Lower lobe of right lung (tissue), 2 donors: ENCODE data around the gene EIF4G1. TPM values are rescaled to one million over a fixed set of nuclear protein-coding genes. Genes with fewer than 3 reads are reported as not detected.

Source experiments
- ATAC-seq, 2 donors: fragments of 200-7000 bp; cut with Tn5 transposase; one replicate each; pipeline ENCODE4 v1.9.1; 2020 to 2022; ENCODE audit warnings: mild to moderate bottlenecking in 2 of 2, moderate library complexity in 2 of 2
- DNase-seq: peaks from one replicate; pipeline ENCODE4 v3.0.0-alpha.2; 2020
- H3K27ac ChIP-seq: fragments of 200-600 bp; one replicate; pipeline ENCODE4 v1.8.0; 2022
- H3K27me3 ChIP-seq: fragments of 200-600 bp; one replicate; pipeline ENCODE4 v1.8.0; 2022; ENCODE audit warnings: low read depth
- H3K36me3 ChIP-seq: fragments of 200-600 bp; one replicate; pipeline ENCODE4 v1.8.0; 2022; ENCODE audit warnings: mild to moderate bottlenecking
- H3K4me1 ChIP-seq: fragments of 200-600 bp; one replicate; pipeline ENCODE4 v1.8.0; 2022
- H3K4me3 ChIP-seq: fragments of 200-600 bp; one replicate; pipeline ENCODE4 v1.8.0; 2022; ENCODE audit warnings: mild to moderate bottlenecking
- H3K9me3 ChIP-seq: fragments of 200-600 bp; one replicate; pipeline ENCODE4 v1.8.0; 2022
- CTCF ChIP-seq: fragments of 200-600 bp; IDR thresholded peaks from one replicate; pipeline ENCODE4 v1.8.0; 2022; ENCODE audit warnings: antibody characterized with exemption, mild to moderate bottlenecking
- intact Hi-C: fragments of 100-400 bp; cut with DNase I; formaldehyde crosslinking; loops from one replicate; pipeline ENCODE4 v1.11.0; 2022
- total RNA-seq: library from RNA; stranded (reverse); fragmentation: NEBNext Ultra II Directional; extraction: Animal tissue kit (Norgen Biotek cat#: 25700); gene quantifications from one replicate; pipeline ENCODE4 v1.2.1, GENCODE V29; 2021
- donor health status: DM: no; HTN: yes; CAD: no; lungs with severe emphysema.

EIF4G1 gene
- total RNA-seq, 1 donor from 2014 or later: 271 TPM

GRCh38 chr3:184277366-184277765, 37.0 kb upstream of the EIF4G1 start:
- H3K27me3 ChIP-seq: peaks cover 39% of the 10 kb centered on the region
- intact Hi-C loops: no loop called here
- no peaks in the 10 kb centered on the region for H3K9me3 ChIP-seq
- H3K4me3 ChIP-seq: no peak overlapping the region
- ATAC-seq (peak in 1 of 2 donors; percentile 14), DNase-seq (no peak)
- TF ChIP-seq CTCF: no peak
- H3K27ac ChIP-seq: no peak overlapping the region
- no peaks in the 10 kb centered on the region for H3K36me3 ChIP-seq
- H3K4me1 ChIP-seq: no peaks in the 10 kb centered on the region

- Histone ChIP-seq H3K27me3 (no peaks in the 10 kb centered on the region), H3K36me3 (no peaks in the 10 kb centered on the region), H3K4me1 (no peaks in the 10 kb centered on the region), H3K4me3 (no peak overlapping the region), H3K27ac (no peak overlapping the region), H3K9me3 (no peaks in the 10 kb centered on the region)
- intact Hi-C loops: no loop called here
- DNase-seq (no peak), ATAC-seq (no peak)
- TF ChIP-seq CTCF: no peak
Measured at GRCh38 chr3:184282941-184283340, 31.5 kb upstream of the EIF4G1 start.

- no peaks in the 10 kb centered on the region for H3K27me3 ChIP-seq
- H3K27ac ChIP-seq: no peak overlapping the region
- intact Hi-C loops: no loop called here
- DNase-seq (no peak), ATAC-seq (no peak)
- no peaks in the 10 kb centered on the region for H3K9me3 ChIP-seq
- no peaks in the 10 kb centered on the region for H3K4me1 ChIP-seq
- H3K4me3 ChIP-seq: no peak overlapping the region
- H3K36me3 ChIP-seq: no peaks in the 10 kb centered on the region
- no peak for TF ChIP-seq CTCF
Measured at GRCh38 chr3:184283681-184284080, 30.7 kb upstream of the EIF4G1 start.

- Histone ChIP-seq H3K4me1 (no peaks in the 10 kb centered on the region), H3K36me3 (no peaks in the 10 kb centered on the region), H3K9me3 (no peaks in the 10 kb centered on the region), H3K4me3 (no peak overlapping the region), H3K27me3 (no peaks in the 10 kb centered on the region), H3K27ac (no peak overlapping the region)
- DNase-seq (no peak), ATAC-seq (peak; percentile 8 to 15)
- no peak for TF ChIP-seq CTCF
- intact Hi-C loops: no loop called here
Measured at GRCh38 chr3:184284696-184285095, 29.7 kb upstream of the EIF4G1 start.

- intact Hi-C loops: no loop called here
- DNase-seq: peak; percentile 58
- TF ChIP-seq CTCF: peak; percentile 54
Measured at GRCh38 chr3:184289426-184289938, 24.9 kb upstream of the EIF4G1 start.

GRCh38 chr3:184290331-184290730, 24.1 kb upstream of the EIF4G1 start:
- Histone ChIP-seq H3K9me3 (no peaks in the 10 kb centered on the region), H3K27me3 (no peaks in the 10 kb centered on the region), H3K4me1 (no peaks in the 10 kb centered on the region), H3K4me3 (no peak overlapping the region), H3K27ac (no peak overlapping the region), H3K36me3 (no peaks in the 10 kb centered on the region)
- intact Hi-C loops: no loop called here
- no peak for TF ChIP-seq CTCF
- DNase-seq: no peak
- ATAC-seq: no peak

More at GRCh38 chr3:184289426-184289938, 24.9 kb upstream of the EIF4G1 start:
- H3K27me3 ChIP-seq: no peaks in the 10 kb centered on the region
- H3K36me3 ChIP-seq: no peaks in the 10 kb centered on the region
- no peaks in the 10 kb centered on the region for H3K9me3 ChIP-seq
- no peak overlapping the region for H3K27ac ChIP-seq
- H3K4me1 ChIP-seq: no peaks in the 10 kb centered on the region
- peak; percentile 49 to 54 for ATAC-seq
- H3K4me3 ChIP-seq: no peak overlapping the region
